Endothelial cell of umbilical vein (primary cell): ENCODE results near the gene VWCE. TPM values are rescaled to one million over a fixed set of nuclear protein-coding genes. Genes with fewer than 3 reads are reported as not detected.

Experiments
- BruUV-seq: library from RNA; stranded (reverse); fragments of 400-500 nt; replicated peaks from 2 replicates; lab custom pipeline; 2021; lab: Mats Ljungman, UMichigan
- CTCF ChIA-PET: fragments of 300-600, 350-600 bp; sonication (Branson Sonifier 250); formaldehyde crosslinking; loops from one replicate; lab custom pipeline; 2021; ENCODE audit warnings: antibody characterized with exemption, inconsistent platforms; lab: Charles Lee
- POLR2A ChIA-PET: fragments of 300-600, 350-600 bp; sonication (Branson Sonifier 250); formaldehyde crosslinking; loops from one replicate; lab custom pipeline; 2021; ENCODE audit warnings: antibody characterized with exemption, inconsistent platforms; lab: Charles Lee
- DNase-seq: peaks from one replicate; pipeline ENCODE4 v3.0.0-alpha.2; 2011; ENCODE audit warnings: low read depth, low spot score
- FAIRE-seq: peaks from 2 replicates; lab custom pipeline; 2011; peaks lifted over from hg19 to GRCh38; lab: Jason Lieb, UNC
- H2AFZ ChIP-seq: 2 replicates; pipeline ENCODE4 v1.6.0; 2012; ENCODE audit warnings: low read depth, low read length, control low read depth, inconsistent platforms
- H3K27ac ChIP-seq: 2 replicates; pipeline ENCODE4 v1.5.1; 2011; ENCODE audit warnings: low read depth, mild to moderate bottlenecking, control low read depth, low read length, moderate library complexity; ENCODE audit not compliant: insufficient read depth
- H3K27me3 ChIP-seq, 2 experiments: 2 replicates each; pipeline versions ENCODE4 v1.6.0 to v1.6.1; 2011; ENCODE audit warnings: low read length in 2 of 2, mixed read lengths in 1 of 2; ENCODE audit not compliant: control insufficient read depth in 2 of 2, insufficient read depth in 2 of 2
- H3K36me3 ChIP-seq, 2 experiments: 2 replicates in 1 of 2; 3 replicates in 1 of 2; pipeline ENCODE4 v1.5.1; 2011; ENCODE audit warnings: low read length in 2 of 2, mild to moderate bottlenecking in 1 of 2, moderate library complexity in 1 of 2; ENCODE audit not compliant: control insufficient read depth in 2 of 2, insufficient read depth in 2 of 2; ENCODE audit errors: extremely low read depth in 1 of 2
- H3K4me1 ChIP-seq: 3 replicates; pipeline ENCODE4 v1.5.1; 2011; ENCODE audit warnings: mild to moderate bottlenecking, low read length; ENCODE audit not compliant: control insufficient read depth, insufficient read depth; ENCODE audit errors: extremely low read depth
- H3K4me2 ChIP-seq: 2 replicates; pipeline ENCODE4 v1.6.1; 2011; ENCODE audit warnings: low read length, control low read depth, mixed read lengths; ENCODE audit not compliant: insufficient read depth
- H3K4me3 ChIP-seq, 3 experiments: fragments of 200-600 bp in 1 of 3; sonication (generic), shearing (Covaris generic) in 1 of 3; replicated peaks in 1 of 3; 2 replicates each; pipeline ENCODE4 v1.5.1; 2011 to 2016; ENCODE audit warnings: control low read depth in 3 of 3, low read length in 3 of 3, mild to moderate bottlenecking in 2 of 3, inconsistent platforms in 1 of 3, low read depth in 1 of 3, moderate library complexity in 1 of 3; ENCODE audit not compliant: insufficient read depth in 1 of 3
- H3K79me2 ChIP-seq: 2 replicates; pipeline ENCODE4 v1.6.0; 2012; ENCODE audit warnings: low read length, inconsistent platforms; ENCODE audit not compliant: control insufficient read depth, insufficient read depth
- H3K9ac ChIP-seq: replicated peaks from 2 replicates; pipeline ENCODE3; 2011; ENCODE audit warnings: low read length, control low read depth; ENCODE audit not compliant: insufficient read depth; ENCODE audit errors: extremely low read depth
- H3K9me1 ChIP-seq: replicated peaks from 3 replicates; pipeline ENCODE4 v1.6.0; 2011; ENCODE audit warnings: mild to moderate bottlenecking, low read length; ENCODE audit not compliant: control insufficient read depth, insufficient read depth; ENCODE audit errors: extremely low read depth
- H3K9me3 ChIP-seq: replicated peaks from 2 replicates; pipeline ENCODE4 v1.5.1; 2012; ENCODE audit warnings: low read length, inconsistent platforms; ENCODE audit not compliant: control insufficient read depth, insufficient read depth
- H4K20me1 ChIP-seq: replicated peaks from 2 replicates; pipeline ENCODE3; 2011; ENCODE audit warnings: mild to moderate bottlenecking, low read length; ENCODE audit not compliant: control insufficient read depth, insufficient read depth; ENCODE audit errors: extremely low read depth
- CTCF ChIP-seq, 2 donors: IDR thresholded peaks; 1 replicate in 1 of 2; 2 replicates in 1 of 2; pipeline ENCODE4 v1.5.1; 2011; ENCODE audit warnings: low read length in 2 of 2, mild to moderate bottlenecking in 2 of 2, moderate library complexity in 2 of 2, control low read depth in 1 of 2, inconsistent platforms in 1 of 2, low read depth in 1 of 2; ENCODE audit not compliant: insufficient read depth in 1 of 2; ENCODE audit errors: extremely low read depth in 1 of 2
- EZH2 ChIP-seq: IDR thresholded peaks from 2 replicates; pipeline ENCODE4 v1.6.1; 2012; ENCODE audit warnings: borderline replicate concordance, low read depth, mild to moderate bottlenecking, moderate library complexity, low read length, inconsistent platforms; ENCODE audit not compliant: severe bottlenecking
- GATA2 ChIP-seq: IDR thresholded peaks from 2 replicates; pipeline ENCODE4 v1.7.0; 2011; ENCODE audit warnings: low read depth, mild to moderate bottlenecking, moderate library complexity, mixed read lengths, low read length; ENCODE audit not compliant: insufficient read length, insufficient read depth
- MAX ChIP-seq: IDR thresholded peaks from 2 replicates; pipeline ENCODE4 v1.6.1; 2011; ENCODE audit not compliant: insufficient read depth, insufficient read length
- MYC ChIP-seq: IDR thresholded peaks from one replicate; pipeline ENCODE4 v1.6.1; 2011; ENCODE audit warnings: mild to moderate bottlenecking, low read depth, low read length
- POLR2A ChIP-seq: IDR thresholded peaks from 2 replicates; pipeline ENCODE4 v1.6.1; 2012; ENCODE audit warnings: low read depth, mild to moderate bottlenecking, control low read depth, low read length
- POLR2AphosphoS5 ChIP-seq: IDR thresholded peaks from 2 replicates; pipeline ENCODE4 v1.6.1; 2012; ENCODE audit warnings: low read depth, mild to moderate bottlenecking, control low read depth, low read length, moderate library complexity; ENCODE audit not compliant: insufficient read depth
- dilution Hi-C: fragments of 300-500 bp; cut with MboI; formaldehyde crosslinking; loops from one replicate; pipeline ENCODE4 v1.15.0; 2019; ENCODE audit warnings: low sequenced_read_pairs; ENCODE audit not compliant: extremely low pct_ligation_motif_present
- intact Hi-C: fragments of 100-400 bp; cut with micrococcal nuclease; formaldehyde crosslinking; loops from one replicate; pipeline ENCODE4 v1.10.0; 2022
- polyA plus RNA-seq, 4 experiments: library from polyadenylated mRNA; depleted of rRNA in 3 of 4; stranded (reverse) in 3 of 4; unstranded in 1 of 4; fragments of >200 nt; gene quantifications; 2 replicates each; pipeline versions ENCODE4 v1.2.1 to v1.2.3, GENCODE V29; 2011 to 2012; ENCODE audit warnings: missing spikeins in 1 of 4
- total RNA-seq: library from RNA; stranded (reverse); gene quantifications from 2 replicates; pipeline ENCODE4 v1.2.3, GENCODE V29; 2021

VWCE gene
- total and polyA plus RNA-seq, 2 donors (not counting 3 experiments of a cell fraction or from before 2014, with no cell fraction given) = 6.5 to 14.4 TPM

GRCh38 chr11:61265357-61265756, 29.8 kb downstream of the VWCE start:
- H3K4me3 ChIP-seq = no peak overlapping the region
- no peak for FAIRE-seq

More at GRCh38 chr11:61265357-61265756, 29.8 kb downstream of the VWCE start:
- intact Hi-C loops (no loop called here), dilution Hi-C loops (no loop called here)
- ChIA-PET POLR2A (no interaction called here), CTCF (interaction anchor here (1.0 to 1.1 kb wide), 3 partner anchors 10 to 120 kb away, joined by 3 to 5 read pairs (median 3); no protein-coding TSS in a partner anchor)
- no peak for TF ChIP-seq GATA2
- no peak for TF ChIP-seq MAX
- no peak for TF ChIP-seq POLR2AphosphoS5
- TF ChIP-seq MYC = no peak
- no peak for TF ChIP-seq CTCF (IDR thresholded peaks at IDR 0.05; ENCODE audit: extremely low read depth in 1 of 2, insufficient read depth in 1 of 2, low read depth in 1 of 2, low read length in 2 of 2)
- no peak for TF ChIP-seq POLR2A
- no peak for TF ChIP-seq EZH2
- no peaks in the 10 kb centered on the region for H4K20me1 ChIP-seq
- H3K9me3 ChIP-seq = no peaks in the 10 kb centered on the region
- no peaks in the 10 kb centered on the region for H3K79me2 ChIP-seq
- BruUV-seq = no TSS peak
- H3K27me3 ChIP-seq = no peaks in the 10 kb centered on the region
- H3K9ac ChIP-seq = no peak overlapping the region
- no peaks in the 10 kb centered on the region for H3K9me1 ChIP-seq
- H3K27ac ChIP-seq = no peak overlapping the region
- no peak overlapping the region for H3K4me2 ChIP-seq
- DNase-seq = no peak
- no peak overlapping the region for H2AFZ ChIP-seq
- no peaks in the 10 kb centered on the region for H3K36me3 ChIP-seq
- H3K4me1 ChIP-seq = no peaks in the 10 kb centered on the region
